Left hindlimb (tissue), 1 donor: ENCODE data around the gene CDK8.

Experiments used
- DNase-seq: peaks from one replicate; pipeline ENCODE4 v3.0.0-alpha.2; 2018

CDK8 gene

GRCh38 chr13:26390203-26390602 is 136.3 kb downstream of the CDK8 start:
- DNase-seq = no peak

DNA sequence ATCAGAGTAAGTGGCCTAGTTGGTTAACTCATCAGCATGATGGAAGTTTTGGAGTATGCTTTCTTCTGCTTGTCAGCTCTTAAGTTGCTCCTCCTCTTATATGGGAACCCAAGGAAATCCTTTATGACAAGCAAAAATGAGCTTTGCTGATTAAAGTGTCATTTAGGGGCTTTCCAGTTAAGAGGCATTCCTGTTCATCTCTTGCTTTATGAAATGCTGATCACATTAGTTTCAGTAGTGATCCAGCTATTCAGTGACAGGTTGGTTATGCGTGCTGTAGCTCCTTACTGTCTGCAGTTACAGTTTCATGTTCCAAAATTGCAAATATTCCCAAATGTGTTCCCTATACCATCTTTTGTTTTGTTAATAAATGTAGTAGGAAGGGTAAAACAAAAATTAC is 146.6 kb downstream of the CDK8 start:
- no peak for DNase-seq

DNA sequence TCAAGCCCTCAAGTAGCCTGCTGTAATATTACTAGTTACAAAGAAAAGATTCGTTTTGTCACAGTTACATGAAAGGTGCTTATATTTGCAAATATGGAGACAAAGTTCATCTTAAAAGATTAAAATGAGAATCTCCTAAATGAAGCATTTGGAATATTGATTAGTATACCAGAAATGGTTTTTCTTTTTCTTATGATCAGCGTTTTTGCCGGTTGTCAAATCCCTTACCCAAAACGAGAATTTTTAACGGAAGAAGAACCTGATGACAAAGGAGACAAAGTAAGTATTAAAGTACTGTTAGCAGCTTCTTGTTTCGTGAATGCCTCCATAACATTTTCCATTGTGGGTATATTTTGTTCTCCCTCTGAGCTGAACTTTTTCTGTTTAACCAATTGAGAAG is 147.1 kb downstream of the CDK8 start:
- no peak for DNase-seq

- DNase-seq = no peak
Observed at GRCh38 chr13:26401578-26402021, 147.7 kb downstream of the CDK8 start.

GRCh38 chr13:26406791-26407190 is 152.9 kb downstream of the CDK8 start:
- no peak for DNase-seq

- DNase-seq = no peak
Observed at GRCh38 chr13:26411206-26411605, 157.3 kb downstream of the CDK8 start.

DNA sequence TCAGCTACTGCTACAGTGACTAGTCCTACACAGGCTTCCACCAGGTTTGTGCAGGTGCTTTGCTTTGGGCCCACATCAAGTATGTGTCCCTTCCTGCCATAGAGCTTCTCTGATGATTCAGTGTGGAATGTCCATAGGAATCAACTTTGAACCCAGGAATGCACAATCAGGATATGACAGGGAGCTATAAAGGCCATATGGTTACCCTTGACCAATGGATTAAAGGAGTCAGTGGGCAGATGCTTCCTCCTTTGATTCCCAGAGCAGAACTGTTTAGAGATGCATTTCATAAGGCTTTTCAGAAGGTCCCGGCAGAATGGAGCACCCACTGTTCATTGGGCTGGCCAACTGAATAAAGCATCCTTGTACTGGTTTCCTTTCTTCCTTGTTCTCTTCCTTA is 158.3 kb downstream of the CDK8 start:
- DNase-seq = no peak

GRCh38 chr13:26412936-26413716 is 159.2 kb downstream of the CDK8 start:
- no peak for DNase-seq

DNA sequence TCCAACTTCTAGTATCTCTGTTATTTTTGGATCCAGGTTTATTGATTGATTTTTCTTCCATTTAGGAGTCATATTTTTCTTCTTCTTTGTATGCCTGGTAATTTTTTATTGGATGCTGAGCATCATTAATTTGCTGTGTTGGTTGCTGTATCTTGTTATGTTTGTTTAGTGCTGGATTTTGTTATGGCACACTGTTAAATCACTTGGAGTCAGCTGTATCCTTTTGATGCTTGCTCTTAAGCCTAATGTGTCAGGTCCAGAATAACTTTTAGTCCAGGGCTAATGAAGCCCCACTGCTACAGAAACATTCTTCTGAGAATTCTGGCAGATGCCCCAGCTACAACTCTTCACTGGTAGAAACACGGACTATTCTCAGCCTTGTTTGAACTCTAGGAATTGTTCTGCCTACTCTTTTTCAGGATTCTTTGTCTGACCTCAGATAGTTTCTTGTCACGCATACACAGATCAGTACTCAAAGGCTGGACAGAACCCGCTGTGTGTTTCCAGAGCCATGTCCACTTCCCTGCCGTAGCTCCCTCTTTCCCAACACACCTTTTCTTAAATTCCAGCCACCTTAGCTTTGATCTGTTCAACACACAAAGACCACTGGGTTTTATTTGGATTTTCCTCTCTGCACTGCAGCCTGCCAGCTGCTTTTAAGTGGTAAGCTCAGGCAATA is 166.5 kb downstream of the CDK8 start:
- DNase-seq = no peak

DNA sequence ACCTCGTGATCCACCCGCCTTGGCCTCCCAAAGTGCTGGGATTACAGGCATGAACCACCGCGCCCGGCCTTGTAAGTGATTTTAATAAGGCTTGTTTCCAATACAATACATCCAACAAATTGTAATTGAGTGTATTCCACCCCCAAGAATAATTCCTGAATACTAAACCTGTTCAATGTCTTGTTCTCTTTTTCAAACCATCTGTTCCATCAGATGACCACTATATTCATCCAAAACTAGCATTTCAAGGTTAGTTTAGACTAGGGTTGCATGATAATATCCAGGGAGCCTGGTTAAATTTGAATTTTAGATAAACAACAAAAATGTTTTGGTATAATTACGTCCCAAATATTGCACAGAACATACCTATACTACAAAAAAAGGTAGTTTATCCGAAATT is 168.1 kb downstream of the CDK8 start:
- DNase-seq = no peak

GRCh38 chr13:26423629-26424028 is 169.7 kb downstream of the CDK8 start:
- DNase-seq = peak; percentile 60

DNA sequence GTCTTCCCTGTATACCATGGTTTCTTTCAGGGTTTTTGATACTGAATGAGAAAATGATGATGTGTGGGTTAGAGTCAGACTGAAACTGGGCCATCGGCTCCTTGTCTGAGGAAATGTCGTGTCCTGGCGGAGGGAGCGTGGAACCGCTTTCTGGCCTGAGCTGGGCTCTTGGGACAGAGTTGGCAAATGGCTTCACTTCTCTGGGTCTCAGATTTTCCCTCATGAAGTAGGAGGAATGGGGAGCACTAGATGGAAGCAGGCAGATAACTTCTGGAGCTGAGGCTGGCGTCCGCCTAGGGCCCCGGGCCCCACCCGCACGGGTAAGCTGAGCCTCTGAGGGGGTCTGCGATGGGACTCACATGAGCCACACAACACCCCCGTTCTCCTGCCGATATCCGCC is 170.3 kb downstream of the CDK8 start:
- no peak for DNase-seq

GRCh38 chr13:26425443-26426358 is 171.8 kb downstream of the CDK8 start:
- DNase-seq = no peak

GRCh38 chr13:26433776-26434175 is 179.8 kb downstream of the CDK8 start:
- no peak for DNase-seq

DNA sequence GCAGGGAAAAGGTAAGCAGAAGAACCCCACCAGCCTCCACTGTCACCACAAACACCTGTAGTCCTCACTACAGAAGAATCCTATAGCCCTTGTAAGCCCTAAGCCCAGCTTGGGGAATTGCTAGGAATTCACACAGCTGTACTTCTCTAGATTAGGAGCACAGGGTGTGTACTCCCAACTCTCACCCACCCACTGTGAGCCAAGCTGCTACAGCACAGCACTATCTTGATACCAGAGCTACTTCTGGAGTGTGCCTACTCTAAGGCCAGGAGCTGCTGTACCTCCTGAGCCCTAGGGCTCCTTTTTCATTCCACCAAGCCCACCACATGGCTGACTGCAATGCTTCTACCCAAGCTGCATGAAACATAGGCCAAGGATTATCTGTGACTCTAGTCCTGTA is 181.2 kb downstream of the CDK8 start:
- no peak for DNase-seq

GRCh38 chr13:26435646-26436045 is 181.7 kb downstream of the CDK8 start:
- no peak for DNase-seq

- DNase-seq = no peak
Observed at GRCh38 chr13:26436914-26437313, 183.0 kb downstream of the CDK8 start.

- no peak for DNase-seq
Observed at GRCh38 chr13:26440111-26440510, 186.2 kb downstream of the CDK8 start.

DNA sequence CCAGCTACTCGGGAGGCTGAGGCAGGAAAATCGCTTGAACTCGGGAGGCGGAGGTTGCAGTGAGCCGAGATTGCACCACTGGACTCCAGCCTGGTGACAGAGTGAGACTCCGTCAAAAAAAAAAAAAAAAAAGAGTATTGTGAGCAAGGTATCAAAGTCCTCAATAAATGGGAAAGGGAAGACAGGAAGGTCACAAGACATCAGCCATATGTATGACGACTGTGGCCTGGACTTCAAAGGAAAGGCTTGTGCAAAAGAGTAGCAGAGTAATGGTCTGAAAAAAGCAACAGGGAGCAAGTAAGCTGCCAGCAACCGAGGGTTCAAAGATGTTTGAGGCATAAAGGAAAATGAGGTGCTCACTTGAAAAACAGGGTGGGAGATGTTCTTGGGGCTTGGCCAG is 187.5 kb downstream of the CDK8 start:
- no peak for DNase-seq

DNA sequence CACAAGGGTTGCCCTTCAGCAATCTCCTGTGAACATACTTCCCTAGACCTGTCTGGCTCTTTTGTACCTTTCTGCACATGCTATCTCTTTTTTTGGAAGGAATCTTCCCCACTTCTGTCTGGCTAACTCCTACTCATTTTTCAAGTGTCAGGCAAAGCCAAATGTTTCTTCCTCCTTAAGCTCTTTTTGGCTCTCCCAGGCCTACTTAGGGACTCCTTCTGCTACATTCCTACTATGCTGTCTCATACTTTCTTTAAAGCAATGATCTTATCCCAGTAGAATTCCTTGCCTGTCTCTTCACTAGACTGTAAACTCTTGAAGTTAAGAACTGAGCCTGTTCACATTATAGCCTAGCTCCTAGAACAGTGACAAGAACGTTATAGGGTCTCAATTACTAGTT is 188.6 kb downstream of the CDK8 start:
- DNase-seq = no peak

GRCh38 chr13:26445092-26445491 is 191.2 kb downstream of the CDK8 start:
- no peak for DNase-seq

- DNase-seq = no peak
Observed at GRCh38 chr13:26446751-26447150, 192.8 kb downstream of the CDK8 start.

DNA sequence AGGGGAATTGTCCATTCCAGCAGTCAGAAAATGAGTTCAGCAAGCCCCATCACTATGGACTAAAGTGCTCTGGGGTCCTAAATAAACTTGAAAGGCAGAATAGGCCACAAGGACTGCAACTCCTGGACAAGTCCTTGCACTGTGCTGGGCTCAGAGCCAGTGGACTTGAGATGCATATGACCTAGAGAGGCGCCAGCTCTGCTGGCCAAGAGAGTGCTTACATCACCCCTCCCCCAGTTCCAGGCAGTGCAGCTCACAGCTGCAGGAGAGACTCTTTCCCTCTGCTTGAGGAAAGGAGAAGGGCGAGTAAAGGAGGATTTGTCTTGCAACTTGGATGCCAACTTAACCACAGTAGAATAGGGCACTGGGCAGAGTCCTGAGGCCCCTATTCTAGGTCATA is 194.1 kb downstream of the CDK8 start:
- no peak for DNase-seq
